Liver (tissue), 9 donors: ENCODE data around the gene EFHB. TPM values are rescaled to one million over a fixed set of nuclear protein-coding genes. Genes with fewer than 3 reads are reported as not detected.

ENCODE experiments used
- DNase-seq: peaks from one replicate; pipeline ENCODE4 v3.0.0-alpha.2; 2017; ENCODE audit warnings: low spot score
- H3K27ac ChIP-seq, 2 donors: one replicate each; pipeline ENCODE4 v1.7.0; 2013; ENCODE audit warnings: inconsistent platforms in 2 of 2, low read length in 2 of 2, control low read depth in 1 of 2, low read depth in 1 of 2, mild to moderate bottlenecking in 1 of 2
- H3K27me3 ChIP-seq, 4 donors: one replicate each; pipeline versions ENCODE4 v1.6.1 to v1.7.0; 2013; ENCODE audit warnings: low read length in 3 of 4, inconsistent platforms in 1 of 4, mild to moderate bottlenecking in 1 of 4, moderate library complexity in 1 of 4; ENCODE audit not compliant: control insufficient read depth in 4 of 4, insufficient read depth in 4 of 4
- H3K36me3 ChIP-seq, 4 donors: one replicate each; pipeline versions ENCODE4 v1.6.1 to v1.7.0; 2013; ENCODE audit warnings: low read length in 3 of 4, mild to moderate bottlenecking in 3 of 4, low read depth in 1 of 4, moderate library complexity in 1 of 4; ENCODE audit not compliant: control insufficient read depth in 4 of 4, insufficient read depth in 3 of 4
- H3K4me1 ChIP-seq, 4 donors: one replicate each; pipeline versions ENCODE4 v1.6.1 to v1.7.0; 2013; ENCODE audit warnings: low read length in 3 of 4, mild to moderate bottlenecking in 3 of 4, moderate library complexity in 1 of 4; ENCODE audit not compliant: control insufficient read depth in 4 of 4, insufficient read depth in 4 of 4
- H3K4me3 ChIP-seq, 3 donors: one replicate each; pipeline versions ENCODE4 v1.6.1 to v1.7.0; 2013; ENCODE audit warnings: low read length in 3 of 3, control low read depth in 1 of 3, low read depth in 1 of 3, mild to moderate bottlenecking in 1 of 3
- H3K9ac ChIP-seq, 2 donors: one replicate each; pipeline ENCODE4 v1.7.0; 2013; ENCODE audit warnings: low read length in 2 of 2, mild to moderate bottlenecking in 2 of 2, moderate library complexity in 2 of 2, control low read depth in 1 of 2, low read depth in 1 of 2
- H3K9me3 ChIP-seq, 4 donors: one replicate each; pipeline versions ENCODE4 v1.6.1 to v1.7.0; 2013; ENCODE audit warnings: low read length in 3 of 4; ENCODE audit not compliant: control insufficient read depth in 4 of 4
- ATF3 ChIP-seq: IDR thresholded peaks from 2 replicates; pipeline ENCODE4 v1.6.1; 2016; ENCODE audit warnings: antibody characterized with exemption
- EGR1 ChIP-seq, 2 donors: IDR thresholded peaks; 2 replicates each; pipeline ENCODE4 v1.6.1; 2016 to 2018; ENCODE audit warnings: antibody characterized with exemption in 2 of 2, low read depth in 2 of 2
- FOXA1 ChIP-seq: IDR thresholded peaks from 2 replicates; pipeline ENCODE4 v1.6.1; 2016; ENCODE audit warnings: antibody characterized with exemption
- FOXA2 ChIP-seq: IDR thresholded peaks from 2 replicates; pipeline ENCODE4 v1.6.1; 2016; ENCODE audit warnings: antibody characterized with exemption
- GABPA ChIP-seq, 2 donors: IDR thresholded peaks in 1 of 2; conservative IDR thresholded peaks in 1 of 2; 2 replicates each; pipeline ENCODE4 v1.6.1; 2016; ENCODE audit warnings: antibody characterized with exemption in 2 of 2, mild to moderate bottlenecking in 1 of 2, moderate library complexity in 1 of 2
- HNF4G ChIP-seq: IDR thresholded peaks from 2 replicates; pipeline ENCODE4 v1.6.1; 2016; ENCODE audit warnings: antibody characterized with exemption
- JUND ChIP-seq, 2 donors: IDR thresholded peaks; 2 replicates each; pipeline ENCODE4 v1.6.1; 2016; ENCODE audit warnings: antibody characterized with exemption in 2 of 2
- NR2F2 ChIP-seq: IDR thresholded peaks from 2 replicates; pipeline ENCODE4 v1.6.1; 2016; ENCODE audit warnings: antibody characterized with exemption
- REST ChIP-seq: IDR thresholded peaks from 2 replicates; pipeline ENCODE4 v1.6.1; 2016; ENCODE audit warnings: antibody characterized with exemption, mild to moderate bottlenecking
- RXRA ChIP-seq, 2 donors: IDR thresholded peaks; 2 replicates each; pipeline ENCODE4 v1.6.1; 2017 to 2018; ENCODE audit warnings: antibody characterized with exemption in 2 of 2, mild to moderate bottlenecking in 1 of 2
- SP1 ChIP-seq: IDR thresholded peaks from 2 replicates; pipeline ENCODE4 v1.6.1; 2018; ENCODE audit warnings: antibody characterized with exemption, mild to moderate bottlenecking
- YY1 ChIP-seq: IDR thresholded peaks from 2 replicates; pipeline ENCODE4 v1.6.1; 2016; ENCODE audit warnings: antibody characterized with exemption, mild to moderate bottlenecking
- WGBS: extraction: QIAGEN DNeasy Blood & Tissue Kit; methylation state at CpG from one replicate; pipeline ENCODE4 v1.1.7; 2013; 5-methylcytosine and 5-hydroxymethylcytosine counted together
- polyA plus RNA-seq, 2 donors: library from polyadenylated mRNA; stranded (reverse) in 1 of 2; unstranded in 1 of 2; fragments of 200-250 nt in 1 of 2; fragments of >200 nt in 1 of 2; fragmentation: Nextera tagmentation in 1 of 2; extraction: Ambion mirVana in 1 of 2; gene quantifications; one replicate each; pipeline versions ENCODE4 v1.2.1 to v1.2.3, GENCODE V29; 2013 to 2015
- total RNA-seq, 2 donors: library from RNA; depleted of rRNA; stranded (reverse); fragments of >200 nt; gene quantifications; one replicate each; pipeline ENCODE4 v1.2.3, GENCODE V29; 2014
- TF ChIP-seq, protein P1 (sequence below): fragments of 150-350 bp; IDR thresholded peaks from 2 replicates; pipeline ENCODE4 v1.5.1; 2017; ENCODE audit warnings: improper control_type of control experiment, low read depth, low read length; ENCODE audit not compliant: missing input control
- TF ChIP-seq, protein P2 (sequence below): IDR thresholded peaks from 2 replicates; pipeline ENCODE4 v1.6.1; 2016; ENCODE audit warnings: antibody characterized with exemption
- donor health status: healthy.
- donor health status: healthy.
- donor health status: healthy.
- donor health status: healthy.
- donor health status: healthy.

Gene EFHB, protein sequence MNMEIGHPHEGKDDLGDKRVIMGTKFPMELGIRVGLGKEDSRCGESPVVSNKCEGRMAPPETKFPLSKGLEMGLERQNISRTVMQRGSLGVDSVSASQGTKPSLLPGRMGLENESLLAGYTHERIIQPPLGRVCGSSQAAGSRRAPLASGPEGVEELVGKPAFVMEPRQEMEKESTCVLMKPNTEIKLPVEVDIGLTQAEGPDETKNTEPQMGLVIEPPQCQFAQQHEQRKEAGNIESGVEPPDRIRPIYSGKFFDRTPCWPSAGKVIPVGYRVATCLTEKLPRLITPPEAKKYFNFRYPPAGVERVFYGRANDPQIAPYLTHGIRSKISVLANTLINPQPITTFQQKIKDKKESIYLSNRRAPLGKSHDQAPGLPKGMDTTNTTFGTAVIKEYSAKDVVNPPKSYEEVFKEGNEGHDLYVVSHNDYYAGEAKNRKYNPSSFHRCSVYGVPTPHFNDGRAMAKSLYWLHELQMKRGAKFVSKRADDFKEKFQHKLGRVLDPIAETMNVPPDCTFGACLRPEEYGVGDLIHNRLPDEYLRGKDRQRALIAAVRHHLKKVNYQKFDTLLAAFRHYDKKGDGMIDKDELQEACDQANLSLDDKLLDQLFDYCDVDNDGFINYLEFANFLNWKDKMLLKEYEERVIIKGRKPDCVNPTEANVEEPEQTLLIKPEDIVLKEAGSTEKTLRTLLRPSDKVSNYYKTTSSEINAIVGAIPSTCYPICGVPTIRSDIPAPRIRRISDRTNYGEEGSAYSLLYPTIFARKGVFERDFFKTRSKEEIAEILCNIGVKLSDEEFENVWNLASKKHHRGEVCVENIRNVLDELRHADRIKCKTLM
- under 1 TPM; 0.33 to 0.37 TPM for total RNA-seq
- polyA plus RNA-seq = under 1 TPM in 1 of 2 donors, not detected in 1; 0.05 TPM

GRCh38 chr3:19934098-19934566, at the start of gene EFHB:
Gene EFHB (minus strand): TSS chr3:19934217. CDS start chr3:19934018, 199 bp downstream.
- Histone ChIP-seq H3K36me3 (no peaks in the 10 kb centered on the region), H3K9me3 (no peaks in the 10 kb centered on the region), H3K27me3 (peaks cover 0 to 6% (median under 1%) of the 10 kb centered on the region in 4 donors), H3K4me3 (no peak within 1 kb of the TSS), H3K9ac (no peak within 1 kb of the TSS), H3K27ac (no peak within 1 kb of the TSS), H3K4me1 (no peaks in the 10 kb centered on the region)
- TF ChIP-seq EGR1 (IDR thresholded peaks at IDR 0.05; ENCODE audit: low read depth in 2 of 2) (no peak), HNF4G (no peak)
- 36% methylated on average over 5 of the region's 5 CpGs for WGBS
- DNase-seq = peak; percentile 62

DNA sequence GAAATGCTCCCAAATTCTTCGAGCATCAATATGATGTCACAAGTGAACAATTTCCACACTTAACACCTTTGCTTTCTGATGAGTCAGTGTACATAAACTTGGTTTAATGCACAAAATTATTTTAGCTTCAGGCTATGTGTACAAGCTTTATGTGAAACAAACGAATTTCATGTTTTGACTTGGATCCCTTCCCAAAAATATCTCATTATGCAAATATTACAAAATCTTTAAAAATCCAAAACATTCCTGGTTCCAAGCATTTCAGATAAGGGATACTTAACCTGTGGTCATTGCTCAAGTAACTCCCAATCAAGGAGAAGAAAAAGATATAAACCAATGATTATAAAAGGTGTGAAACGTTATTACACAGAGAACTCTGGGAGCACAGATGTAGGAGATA, 38.0 kb upstream of the EFHB start:
- peaks cover 0 to 6% (median 4%) of the 10 kb centered on the region in 4 donors for H3K4me1 ChIP-seq
- no peaks in the 10 kb centered on the region for H3K27me3 ChIP-seq
- no peak overlapping the region for H3K9ac ChIP-seq
- peaks cover 1 to 24% (median 16%) of the 10 kb centered on the region in 4 donors for H3K36me3 ChIP-seq
- no peak overlapping the region for H3K27ac ChIP-seq
- no peaks in the 10 kb centered on the region for H3K9me3 ChIP-seq
- no peak overlapping the region for H3K4me3 ChIP-seq
- WGBS = 59% methylated on average over 3 of the region's 3 CpGs
- TF ChIP-seq YY1 = no peak
- TF ChIP-seq ATF3 = no peak
- no peak for TF ChIP-seq REST
- TF ChIP-seq FOXA1 = no peak
- TF ChIP-seq, protein P1, sequence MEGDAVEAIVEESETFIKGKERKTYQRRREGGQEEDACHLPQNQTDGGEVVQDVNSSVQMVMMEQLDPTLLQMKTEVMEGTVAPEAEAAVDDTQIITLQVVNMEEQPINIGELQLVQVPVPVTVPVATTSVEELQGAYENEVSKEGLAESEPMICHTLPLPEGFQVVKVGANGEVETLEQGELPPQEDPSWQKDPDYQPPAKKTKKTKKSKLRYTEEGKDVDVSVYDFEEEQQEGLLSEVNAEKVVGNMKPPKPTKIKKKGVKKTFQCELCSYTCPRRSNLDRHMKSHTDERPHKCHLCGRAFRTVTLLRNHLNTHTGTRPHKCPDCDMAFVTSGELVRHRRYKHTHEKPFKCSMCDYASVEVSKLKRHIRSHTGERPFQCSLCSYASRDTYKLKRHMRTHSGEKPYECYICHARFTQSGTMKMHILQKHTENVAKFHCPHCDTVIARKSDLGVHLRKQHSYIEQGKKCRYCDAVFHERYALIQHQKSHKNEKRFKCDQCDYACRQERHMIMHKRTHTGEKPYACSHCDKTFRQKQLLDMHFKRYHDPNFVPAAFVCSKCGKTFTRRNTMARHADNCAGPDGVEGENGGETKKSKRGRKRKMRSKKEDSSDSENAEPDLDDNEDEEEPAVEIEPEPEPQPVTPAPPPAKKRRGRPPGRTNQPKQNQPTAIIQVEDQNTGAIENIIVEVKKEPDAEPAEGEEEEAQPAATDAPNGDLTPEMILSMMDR = no peak
- TF ChIP-seq NR2F2 = no peak
- no peak for TF ChIP-seq EGR1 (IDR thresholded peaks at IDR 0.05; ENCODE audit: low read depth in 2 of 2)
- no peak for TF ChIP-seq HNF4G
- no peak for TF ChIP-seq JUND (IDR thresholded peaks at IDR 0.05)
- TF ChIP-seq, protein P2, sequence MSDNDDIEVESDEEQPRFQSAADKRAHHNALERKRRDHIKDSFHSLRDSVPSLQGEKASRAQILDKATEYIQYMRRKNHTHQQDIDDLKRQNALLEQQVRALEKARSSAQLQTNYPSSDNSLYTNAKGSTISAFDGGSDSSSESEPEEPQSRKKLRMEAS = no peak
- TF ChIP-seq GABPA (IDR thresholded peaks at IDR 0.05 in 1 of 2, conservative IDR thresholded peaks at IDR 0.05 in 1 of 2) = no peak
- no peak for TF ChIP-seq FOXA2
- TF ChIP-seq RXRA (IDR thresholded peaks at IDR 0.05) = no peak
- no peak for TF ChIP-seq SP1
- DNase-seq = no peak
